Rectal smooth muscle tissue (tissue), 1 donor: ENCODE measurements around the gene ARFRP1.
A peak's percentile ranks its signal among the peaks of the same experiment; 100 is the strongest.
"Not testable (repeated sequence)": the region's sequence is repeated elsewhere in the genome, so short reads cannot be mapped to it uniquely, and the experiment has no call there.

ENCODE experiments used
- H3K27ac ChIP-seq: one replicate; pipeline ENCODE4 v1.7.0; 2013; ENCODE audit warnings: low read depth, low read length, inconsistent platforms
- H3K27me3 ChIP-seq: one replicate; pipeline ENCODE4 v1.7.0; 2013; ENCODE audit warnings: low read length; ENCODE audit not compliant: control insufficient read depth, insufficient read depth
- H3K36me3 ChIP-seq: one replicate; pipeline ENCODE4 v1.7.0; 2013; ENCODE audit warnings: low read length; ENCODE audit not compliant: control insufficient read depth, insufficient read depth
- H3K4me1 ChIP-seq: one replicate; pipeline ENCODE4 v1.7.0; 2013; ENCODE audit warnings: low read length; ENCODE audit not compliant: control insufficient read depth, insufficient read depth
- H3K4me3 ChIP-seq: one replicate; pipeline ENCODE4 v1.7.0; 2013; ENCODE audit warnings: low read length
- H3K9ac ChIP-seq: one replicate; pipeline ENCODE4 v1.7.0; 2013; ENCODE audit warnings: low read length

Gene ARFRP1

DNA sequence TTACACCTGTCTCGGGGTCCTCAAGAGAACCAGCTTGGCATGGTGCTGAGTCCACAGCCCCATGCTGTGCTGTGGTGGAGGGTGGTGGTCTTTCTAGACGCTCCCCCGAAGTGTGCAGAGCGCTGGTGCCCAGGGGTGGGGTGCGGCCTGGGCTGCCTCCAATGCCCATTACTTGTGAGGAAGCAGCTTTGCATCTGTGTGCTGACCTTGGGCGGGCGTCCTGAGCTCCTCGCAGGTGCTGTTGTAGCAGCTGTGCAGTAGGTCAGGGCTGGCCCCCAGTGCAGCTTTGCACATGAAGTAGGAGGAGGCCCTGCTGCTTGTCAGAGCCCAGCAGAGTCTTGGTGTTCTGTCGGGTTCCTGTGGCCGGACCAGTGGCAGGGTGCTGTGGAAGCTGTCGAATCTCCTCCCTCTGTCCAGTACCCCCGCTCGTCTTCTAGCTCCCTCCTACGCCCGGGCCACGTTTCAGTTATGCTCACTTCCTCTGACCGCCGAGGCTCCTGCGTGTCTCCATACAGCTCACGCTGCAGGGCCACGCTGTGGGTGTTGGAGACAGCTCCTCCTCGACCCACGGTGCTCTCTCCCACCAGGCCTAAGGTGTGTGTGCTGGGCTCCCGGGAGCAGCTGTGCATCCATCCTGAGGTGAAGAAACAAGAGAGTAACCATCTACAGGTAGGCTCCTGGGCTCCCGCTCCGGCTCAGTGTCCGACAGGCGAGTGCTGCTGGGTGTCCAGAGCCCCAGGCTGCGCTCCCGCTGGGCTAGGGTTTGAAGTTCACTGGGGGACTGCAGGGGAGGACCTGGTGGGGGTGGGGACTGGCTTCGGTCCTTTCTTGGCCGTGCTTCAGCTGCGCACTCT is 45.6 kb downstream of the ARFRP1 start:
- H3K4me1 ChIP-seq = peaks cover 11% of the 10 kb centered on the region
- no peak overlapping the region for H3K9ac ChIP-seq
- no peak overlapping the region for H3K4me3 ChIP-seq
- H3K27ac ChIP-seq = no peak overlapping the region
- H3K27me3 ChIP-seq = no peaks in the 10 kb centered on the region
- H3K36me3 ChIP-seq = peaks cover 12% of the 10 kb centered on the region

DNA sequence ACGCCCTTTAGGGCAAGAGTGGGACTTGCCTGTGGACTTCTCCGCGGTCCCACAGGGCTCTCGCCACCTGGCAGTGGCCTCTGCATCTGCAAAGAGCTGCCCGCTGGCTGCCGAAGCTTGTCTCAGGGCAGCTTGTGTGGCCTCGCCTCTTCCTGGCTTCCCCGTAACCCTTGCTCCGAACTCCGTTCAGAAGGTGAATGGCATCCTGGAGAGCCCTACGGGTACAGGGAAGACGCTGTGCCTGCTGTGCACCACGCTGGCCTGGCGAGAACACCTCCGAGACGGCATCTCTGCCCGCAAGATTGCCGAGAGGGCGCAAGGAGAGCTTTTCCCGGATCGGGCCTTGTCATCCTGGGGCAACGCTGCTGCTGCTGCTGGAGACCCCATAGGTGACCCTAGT is 46.7 kb downstream of the ARFRP1 start:
- peaks cover 14% of the 10 kb centered on the region for H3K4me1 ChIP-seq
- peaks cover 11% of the 10 kb centered on the region for H3K36me3 ChIP-seq
- H3K9ac ChIP-seq = no peak overlapping the region
- H3K27me3 ChIP-seq = no peaks in the 10 kb centered on the region
- H3K4me3 ChIP-seq = no peak overlapping the region
- no peak overlapping the region for H3K27ac ChIP-seq

GRCh38 chr20:63660622-63661021 is 47.2 kb downstream of the ARFRP1 start:
- peaks cover 14% of the 10 kb centered on the region for H3K4me1 ChIP-seq
- H3K4me3 ChIP-seq = no peak overlapping the region
- H3K27ac ChIP-seq = no peak overlapping the region
- no peaks in the 10 kb centered on the region for H3K27me3 ChIP-seq
- no peak overlapping the region for H3K9ac ChIP-seq
- H3K36me3 ChIP-seq = peaks cover 11% of the 10 kb centered on the region

GRCh38 chr20:63660174-63660573 is 47.6 kb downstream of the ARFRP1 start:
- not testable (repeated sequence) for H3K4me3 ChIP-seq, H3K27ac ChIP-seq, H3K27me3 ChIP-seq, H3K9ac ChIP-seq
- Histone ChIP-seq H3K36me3 (peaks cover 11% of the 10 kb centered on the region), H3K4me1 (peaks cover 14% of the 10 kb centered on the region)

GRCh38 chr20:63659370-63659769 is 48.4 kb downstream of the ARFRP1 start:
- peaks cover 14% of the 10 kb centered on the region for H3K4me1 ChIP-seq
- H3K9ac ChIP-seq = no peak overlapping the region
- peaks cover 11% of the 10 kb centered on the region for H3K36me3 ChIP-seq
- peaks cover 2% of the 10 kb centered on the region for H3K27me3 ChIP-seq
- H3K27ac ChIP-seq = peak overlapping the region; percentile 85
- H3K4me3 ChIP-seq = peak overlapping the region; percentile 85

- Histone ChIP-seq H3K27me3 (peaks cover 2% of the 10 kb centered on the region), H3K4me3 (peak overlapping the region; percentile 85), H3K9ac (no peak overlapping the region), H3K4me1 (peaks cover 18% of the 10 kb centered on the region), H3K27ac (peak overlapping the region; percentile 85), H3K36me3 (peaks cover 8% of the 10 kb centered on the region)
Measured at GRCh38 chr20:63658749-63659187, 49.0 kb downstream of the ARFRP1 start.

GRCh38 chr20:63657937-63658748 is 49.6 kb downstream of the ARFRP1 start, which contains the start of gene RTEL1:
TSS of gene RTEL1 (plus strand) at chr20:63658312. CDS start at chr20:63659403, 1,091 bp downstream.
- Histone ChIP-seq H3K4me1 (peaks cover 18% of the 10 kb centered on the region), H3K27ac (peak within 1 kb of the TSS; percentile 85), H3K9ac (peak within 1 kb of the TSS; percentile 59), H3K27me3 (peaks cover 2% of the 10 kb centered on the region), H3K36me3 (peaks cover 5% of the 10 kb centered on the region), H3K4me3 (peak within 1 kb of the TSS; percentile 85)

GRCh38 chr20:63657260-63657936 is 50.4 kb downstream of the ARFRP1 start:
- Histone ChIP-seq H3K4me1 (peaks cover 18% of the 10 kb centered on the region), H3K36me3 (peaks cover 5% of the 10 kb centered on the region), H3K4me3 (peak overlapping the region; percentile 85), H3K27me3 (peaks cover 2% of the 10 kb centered on the region), H3K27ac (peak overlapping the region; percentile 85), H3K9ac (peak overlapping the region; percentile 59)

DNA sequence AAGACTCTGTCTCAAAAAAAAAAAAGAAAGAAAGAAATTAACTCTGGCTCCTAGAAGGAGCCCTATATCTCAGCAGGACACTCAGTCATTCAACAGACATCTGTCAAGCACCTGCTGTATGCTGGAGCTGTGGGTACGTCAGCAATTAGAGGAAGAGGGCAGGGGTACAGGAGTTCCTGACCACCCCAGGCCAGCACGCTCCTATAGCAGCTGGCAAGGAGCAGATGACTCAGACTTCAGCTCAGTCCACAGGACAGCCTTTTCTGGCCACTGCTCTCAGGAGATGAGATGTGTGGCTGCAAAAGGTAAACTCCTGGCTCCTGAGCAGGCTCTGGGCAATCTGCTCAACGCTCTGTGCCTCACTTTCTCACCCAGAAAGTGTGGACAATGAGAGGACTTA is 51.3 kb downstream of the ARFRP1 start:
- H3K27ac ChIP-seq = no peak overlapping the region
- H3K4me3 ChIP-seq = no peak overlapping the region
- no peak overlapping the region for H3K9ac ChIP-seq
- H3K27me3 ChIP-seq = peaks cover 2% of the 10 kb centered on the region
- H3K4me1 ChIP-seq = peaks cover 18% of the 10 kb centered on the region
- H3K36me3 ChIP-seq = no peaks in the 10 kb centered on the region

GRCh38 chr20:63655249-63655648 is 52.5 kb downstream of the ARFRP1 start:
- H3K27ac ChIP-seq = no peak overlapping the region
- peaks cover 18% of the 10 kb centered on the region for H3K4me1 ChIP-seq
- H3K4me3 ChIP-seq = no peak overlapping the region
- no peaks in the 10 kb centered on the region for H3K36me3 ChIP-seq
- peaks cover 2% of the 10 kb centered on the region for H3K27me3 ChIP-seq
- H3K9ac ChIP-seq = no peak overlapping the region

DNA sequence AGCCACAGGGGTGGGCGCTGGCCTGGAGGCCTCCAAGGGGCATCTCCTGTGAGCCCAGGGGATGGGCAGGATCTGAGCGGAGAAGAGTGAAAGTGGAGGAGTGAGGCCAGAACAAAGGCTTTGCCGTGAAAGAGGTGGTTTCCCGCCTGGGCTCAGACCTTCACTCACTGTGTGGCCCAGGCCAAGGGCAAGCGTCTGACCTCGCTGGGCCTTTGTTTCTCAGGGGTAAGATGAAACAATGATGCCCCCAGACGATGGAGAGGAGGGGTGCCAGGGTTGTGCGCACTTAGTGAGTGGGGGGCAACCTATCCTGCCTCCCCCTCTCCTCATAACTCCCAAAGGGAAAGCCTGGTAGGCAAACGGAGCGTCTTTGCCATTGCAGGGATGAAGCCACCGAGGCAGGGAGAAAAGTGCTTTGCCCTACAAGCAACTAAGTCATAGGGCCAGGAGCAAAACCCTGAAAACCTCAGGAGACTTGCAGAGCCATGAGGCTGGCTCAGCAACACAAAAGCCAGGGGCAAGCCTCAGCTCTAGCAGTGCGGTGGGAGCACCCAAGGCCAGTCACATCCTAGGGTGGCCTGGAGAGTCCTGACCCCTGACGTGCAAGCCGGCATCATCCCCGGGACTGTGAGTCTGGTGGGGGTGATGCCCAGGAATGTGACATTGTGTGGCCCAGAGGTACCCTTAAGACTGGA is 53.7 kb downstream of the ARFRP1 start:
- no peaks in the 10 kb centered on the region for H3K36me3 ChIP-seq
- peaks cover 14% of the 10 kb centered on the region for H3K4me1 ChIP-seq
- no peak overlapping the region for H3K9ac ChIP-seq
- peaks cover 2% of the 10 kb centered on the region for H3K27me3 ChIP-seq
- peak overlapping the region; percentile 79 for H3K27ac ChIP-seq
- peak overlapping the region; percentile 55 for H3K4me3 ChIP-seq
